Endothelial cell of umbilical vein (primary cell): ENCODE measurements around the gene PARD3B.

Experiments
- EZH2 ChIP-seq: IDR thresholded peaks from 2 replicates; pipeline ENCODE4 v1.6.1; 2012; ENCODE audit warnings: borderline replicate concordance, low read depth, mild to moderate bottlenecking, moderate library complexity, low read length, inconsistent platforms; ENCODE audit not compliant: severe bottlenecking
- FOS ChIP-seq: IDR thresholded peaks from 2 replicates; pipeline ENCODE4 v1.6.1; 2011; ENCODE audit warnings: mild to moderate bottlenecking, low read length, moderate library complexity, borderline replicate concordance; ENCODE audit not compliant: insufficient read depth
- MYC ChIP-seq: IDR thresholded peaks from one replicate; pipeline ENCODE4 v1.6.1; 2011; ENCODE audit warnings: mild to moderate bottlenecking, low read depth, low read length
- POLR2A ChIP-seq: IDR thresholded peaks from 2 replicates; pipeline ENCODE4 v1.6.1; 2012; ENCODE audit warnings: low read depth, mild to moderate bottlenecking, control low read depth, low read length
- POLR2AphosphoS5 ChIP-seq: IDR thresholded peaks from 2 replicates; pipeline ENCODE4 v1.6.1; 2012; ENCODE audit warnings: low read depth, mild to moderate bottlenecking, control low read depth, low read length, moderate library complexity; ENCODE audit not compliant: insufficient read depth
- TF ChIP-seq, protein P1 (sequence below), 2 donors: IDR thresholded peaks; 1 replicate in 1 of 2; 2 replicates in 1 of 2; pipeline ENCODE4 v1.5.1; 2011; ENCODE audit warnings: low read length in 2 of 2, mild to moderate bottlenecking in 2 of 2, moderate library complexity in 2 of 2, control low read depth in 1 of 2, inconsistent platforms in 1 of 2, low read depth in 1 of 2; ENCODE audit not compliant: insufficient read depth in 1 of 2; ENCODE audit errors: extremely low read depth in 1 of 2
- TF ChIP-seq, protein P2 (sequence below): IDR thresholded peaks from 2 replicates; pipeline ENCODE4 v1.6.1; 2011; ENCODE audit not compliant: insufficient read depth, insufficient read length

DNA sequence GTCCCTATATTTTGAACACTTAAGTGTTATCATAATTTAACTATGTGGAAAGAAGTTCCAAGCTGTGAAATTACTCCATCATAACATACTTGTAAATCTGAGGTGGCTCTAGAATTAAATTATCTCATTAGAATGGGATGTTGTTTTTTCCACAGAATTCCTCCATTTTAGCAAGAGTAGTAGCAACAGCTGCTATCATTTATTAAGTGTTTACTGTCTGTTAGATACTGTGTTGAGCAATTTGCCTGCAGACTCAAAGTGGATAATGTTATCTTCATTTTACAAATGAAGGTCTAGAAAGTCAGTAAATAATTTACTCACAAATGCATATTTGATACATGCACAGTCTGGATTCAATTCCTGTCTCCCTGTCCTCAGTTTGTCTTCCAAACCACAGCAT, 632.3 kb downstream of the PARD3B start:
- TF ChIP-seq, protein P1, sequence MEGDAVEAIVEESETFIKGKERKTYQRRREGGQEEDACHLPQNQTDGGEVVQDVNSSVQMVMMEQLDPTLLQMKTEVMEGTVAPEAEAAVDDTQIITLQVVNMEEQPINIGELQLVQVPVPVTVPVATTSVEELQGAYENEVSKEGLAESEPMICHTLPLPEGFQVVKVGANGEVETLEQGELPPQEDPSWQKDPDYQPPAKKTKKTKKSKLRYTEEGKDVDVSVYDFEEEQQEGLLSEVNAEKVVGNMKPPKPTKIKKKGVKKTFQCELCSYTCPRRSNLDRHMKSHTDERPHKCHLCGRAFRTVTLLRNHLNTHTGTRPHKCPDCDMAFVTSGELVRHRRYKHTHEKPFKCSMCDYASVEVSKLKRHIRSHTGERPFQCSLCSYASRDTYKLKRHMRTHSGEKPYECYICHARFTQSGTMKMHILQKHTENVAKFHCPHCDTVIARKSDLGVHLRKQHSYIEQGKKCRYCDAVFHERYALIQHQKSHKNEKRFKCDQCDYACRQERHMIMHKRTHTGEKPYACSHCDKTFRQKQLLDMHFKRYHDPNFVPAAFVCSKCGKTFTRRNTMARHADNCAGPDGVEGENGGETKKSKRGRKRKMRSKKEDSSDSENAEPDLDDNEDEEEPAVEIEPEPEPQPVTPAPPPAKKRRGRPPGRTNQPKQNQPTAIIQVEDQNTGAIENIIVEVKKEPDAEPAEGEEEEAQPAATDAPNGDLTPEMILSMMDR (IDR thresholded peaks at IDR 0.05; ENCODE audit: extremely low read depth in 1 of 2, insufficient read depth in 1 of 2, low read depth in 1 of 2, low read length in 2 of 2) = no peak
- TF ChIP-seq POLR2A (no peak), FOS (no peak), EZH2 (no peak), MYC (no peak), POLR2AphosphoS5 (no peak)
- TF ChIP-seq, protein P2, sequence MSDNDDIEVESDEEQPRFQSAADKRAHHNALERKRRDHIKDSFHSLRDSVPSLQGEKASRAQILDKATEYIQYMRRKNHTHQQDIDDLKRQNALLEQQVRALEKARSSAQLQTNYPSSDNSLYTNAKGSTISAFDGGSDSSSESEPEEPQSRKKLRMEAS = no peak
